Measurements from ENCODE around the gene DLG5.

Gene DLG5

DNA sequence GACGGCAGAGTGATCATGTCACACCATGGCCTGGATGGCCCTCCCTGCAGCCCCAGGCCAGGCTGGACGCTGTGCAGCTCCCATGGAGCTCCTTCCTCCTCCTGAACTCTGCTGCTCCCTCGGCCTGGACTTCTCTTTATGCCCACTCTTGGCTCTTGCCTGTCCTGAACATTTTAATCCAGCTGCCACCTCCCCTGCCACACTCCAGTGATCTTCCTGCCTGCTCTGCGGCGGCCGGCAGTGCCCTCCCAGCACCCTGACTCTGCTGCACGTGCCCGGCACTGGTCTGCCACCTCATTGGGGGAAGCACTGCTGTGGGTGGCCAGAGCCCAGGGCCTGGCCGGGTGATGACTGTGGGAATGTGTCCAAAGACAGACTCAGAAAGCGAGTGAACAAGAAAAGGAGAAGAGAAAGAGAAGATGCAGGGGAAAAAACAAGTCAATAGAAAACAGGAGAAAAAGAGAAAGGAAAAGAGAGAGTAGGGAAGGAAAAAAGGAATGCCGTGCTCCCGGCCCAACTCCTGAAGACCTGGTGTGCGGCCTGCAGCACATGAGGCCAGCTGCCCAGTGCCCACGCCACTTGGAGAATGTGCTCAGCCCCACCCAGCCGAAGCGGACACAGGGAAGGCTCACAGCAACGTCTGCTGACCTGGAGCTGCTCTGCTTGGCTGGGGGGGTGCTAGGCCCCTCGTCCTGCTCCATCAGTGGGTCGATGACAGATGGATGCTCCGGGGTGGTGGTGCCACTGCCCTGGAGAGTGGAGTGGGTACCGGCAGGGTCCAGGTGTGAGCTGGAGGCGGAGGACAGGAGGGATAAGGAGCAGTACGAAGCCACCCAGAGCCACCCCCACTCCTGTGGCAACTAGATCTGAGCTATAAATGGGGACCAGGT is 115.9 kb downstream of the DLG5 start:
- DNase-seq: no peak

DNA sequence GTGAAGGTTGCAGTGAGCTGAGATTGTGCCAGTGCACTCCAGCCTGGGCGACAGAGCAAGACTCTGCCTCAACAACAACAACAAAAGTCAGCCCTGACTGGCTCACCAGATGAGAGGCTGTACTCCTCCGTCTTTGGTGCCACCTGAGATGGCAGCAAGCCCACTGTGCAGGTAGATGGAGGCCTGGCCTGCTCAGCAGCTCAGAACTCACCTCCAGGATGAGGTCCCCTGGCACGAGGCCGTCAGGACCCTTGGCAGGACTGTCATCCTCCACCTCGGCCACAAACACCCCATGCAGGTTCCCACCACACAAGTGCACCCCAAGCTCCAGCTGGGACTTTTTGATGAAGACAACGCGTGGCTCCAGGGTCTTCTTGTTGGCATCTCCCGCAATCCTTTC is 117.2 kb downstream of the DLG5 start:
- no peak for DNase-seq

DNA sequence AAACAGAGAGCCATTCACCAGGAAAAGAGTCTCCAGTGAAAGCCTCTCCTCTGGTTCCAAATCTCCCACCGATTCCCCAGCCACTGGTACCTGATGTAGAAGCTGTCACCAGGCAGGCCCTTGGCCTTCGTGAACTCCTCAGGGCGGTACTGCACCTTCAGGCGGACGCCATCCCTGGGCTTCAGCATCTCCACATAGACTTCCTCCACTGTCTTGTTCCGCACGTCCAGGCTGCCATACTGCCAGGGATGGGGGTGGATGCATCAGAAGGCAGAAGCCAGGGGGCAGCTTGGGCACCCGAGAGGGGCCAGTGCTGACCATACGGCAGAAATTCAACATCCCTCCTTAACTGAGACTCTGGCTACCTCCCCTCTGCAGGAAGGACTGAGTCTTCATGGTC is 118.8 kb downstream of the DLG5 start:
- no peak for DNase-seq

DNA sequence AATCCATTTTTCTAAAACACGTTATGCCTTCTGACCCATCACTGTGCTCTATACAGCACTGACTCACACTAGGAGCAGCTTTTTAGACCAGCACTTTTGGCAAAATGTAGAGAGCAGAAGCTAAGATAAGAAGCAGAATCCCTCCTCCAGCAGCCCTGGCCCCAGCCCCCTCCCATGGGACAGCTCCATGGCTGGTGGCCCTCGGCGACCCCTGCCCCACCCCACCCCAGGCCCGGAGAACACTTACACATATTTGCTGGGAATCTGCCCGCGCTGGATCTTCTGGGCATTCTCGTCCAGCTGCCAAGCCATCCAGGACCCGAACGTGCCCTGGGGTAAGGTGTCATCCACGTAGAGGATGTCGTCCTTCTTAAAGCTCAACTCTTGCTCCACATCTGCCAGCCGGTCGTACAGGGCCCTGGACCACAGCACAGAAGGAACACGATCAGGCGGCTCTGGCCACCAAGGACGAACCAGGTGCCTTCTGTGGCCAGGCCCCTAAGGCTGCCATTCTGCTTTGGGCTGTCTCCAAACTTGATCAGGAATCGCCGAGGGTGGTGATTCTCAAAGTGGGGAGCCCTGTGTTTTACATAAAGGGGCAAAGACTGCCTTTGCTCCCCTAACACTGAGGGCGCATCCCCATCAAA is 119.9 kb downstream of the DLG5 start:
- DNase-seq: no peak

DNA sequence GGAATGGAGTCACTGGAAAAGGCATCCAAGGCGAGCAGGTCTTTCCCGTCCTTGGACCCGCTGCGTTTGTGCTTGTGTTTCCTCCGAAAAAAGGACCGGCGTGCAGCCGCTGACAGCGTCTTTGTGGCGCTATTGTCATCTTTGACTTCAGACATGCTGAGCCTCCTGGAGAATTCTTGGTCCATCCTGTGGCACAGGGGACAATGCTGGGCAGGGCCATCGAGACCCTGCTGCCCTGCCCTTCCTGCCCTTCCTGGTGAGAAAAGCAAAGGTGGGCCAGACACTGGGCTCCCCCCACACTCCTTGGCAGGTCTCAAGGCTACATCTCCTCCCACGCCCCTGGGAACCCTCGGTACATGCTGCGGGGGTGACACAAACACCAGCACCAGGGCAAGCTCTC is 120.9 kb downstream of the DLG5 start:
- no peak for DNase-seq

DNA sequence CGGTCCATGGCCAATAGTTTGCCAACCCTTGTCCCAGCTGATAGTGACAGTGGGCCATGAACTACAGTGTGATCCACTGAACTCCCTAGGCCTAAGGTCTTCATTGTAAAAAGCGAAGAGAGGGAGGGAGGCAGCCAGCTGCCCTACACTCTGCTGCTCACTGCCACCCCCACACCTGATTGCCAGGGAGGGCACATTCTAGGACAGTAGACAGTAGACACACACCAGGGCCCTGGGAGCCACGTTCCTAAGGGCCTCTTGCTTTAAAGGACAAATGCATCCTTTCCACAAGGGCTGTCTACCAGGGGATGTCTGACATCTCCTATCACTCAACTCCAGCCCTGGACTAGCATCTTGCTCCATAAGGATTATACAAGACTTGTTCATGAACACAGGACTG is 122.2 kb downstream of the DLG5 start:
- no peak for DNase-seq

DNA sequence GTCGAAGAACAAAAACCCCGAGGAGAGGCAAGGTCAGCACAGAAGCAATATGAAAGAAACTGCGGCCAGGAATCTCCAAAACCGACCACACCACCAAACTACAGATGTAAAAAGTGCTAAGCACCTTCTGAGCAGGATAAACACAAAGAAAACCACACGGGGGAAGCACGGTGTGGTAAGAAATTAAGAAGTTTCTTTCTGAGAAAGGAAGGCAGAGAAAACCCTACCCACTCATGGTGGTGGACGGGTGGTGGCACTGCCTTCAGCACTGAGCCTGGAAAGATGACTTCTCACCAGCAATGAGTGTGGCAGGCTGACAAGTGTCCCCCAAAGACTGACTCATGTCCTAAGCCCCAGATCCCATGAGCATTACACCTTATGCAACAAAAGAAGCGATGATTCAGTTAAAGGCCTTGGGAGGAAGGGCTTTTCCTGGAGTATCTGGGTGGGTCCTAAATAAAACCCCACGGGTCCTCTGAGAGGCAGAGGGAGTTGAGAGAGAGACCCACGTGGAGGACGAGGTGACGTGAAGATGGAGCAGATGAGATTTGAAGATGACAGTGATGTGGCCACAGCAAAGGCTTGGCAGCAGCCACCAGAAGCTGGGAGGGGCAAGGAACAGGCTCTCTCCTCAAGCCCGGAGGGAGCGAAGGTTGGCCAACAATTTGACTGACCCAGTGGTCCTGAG is 124.9 kb downstream of the DLG5 start:
- no peak for DNase-seq

DNA sequence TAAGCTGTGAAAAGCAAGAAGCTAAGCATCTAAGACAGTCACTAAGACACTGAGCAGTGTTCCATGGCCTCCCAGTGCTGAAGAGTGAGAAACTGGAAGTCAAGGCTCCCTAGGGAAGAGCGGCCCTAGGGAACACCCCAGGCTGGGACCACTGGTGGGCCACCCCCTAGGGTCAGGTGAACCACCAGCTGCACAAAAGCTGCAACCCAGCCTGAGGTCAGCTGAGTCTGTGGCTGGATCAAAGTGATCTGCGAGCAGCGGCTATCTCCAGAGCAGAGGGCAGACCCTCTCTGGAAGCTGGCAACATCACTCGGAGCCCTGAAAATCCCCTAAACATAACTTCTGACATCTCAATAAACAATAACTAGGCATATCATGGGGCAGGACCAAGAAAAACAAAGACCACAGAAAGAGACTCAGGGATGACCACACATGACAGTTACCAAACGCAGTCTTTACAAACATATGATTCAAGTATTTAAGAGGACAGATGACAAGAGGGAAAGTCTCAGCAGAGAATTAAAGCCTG is 125.8 kb downstream of the DLG5 start:
- no peak for DNase-seq

DNA sequence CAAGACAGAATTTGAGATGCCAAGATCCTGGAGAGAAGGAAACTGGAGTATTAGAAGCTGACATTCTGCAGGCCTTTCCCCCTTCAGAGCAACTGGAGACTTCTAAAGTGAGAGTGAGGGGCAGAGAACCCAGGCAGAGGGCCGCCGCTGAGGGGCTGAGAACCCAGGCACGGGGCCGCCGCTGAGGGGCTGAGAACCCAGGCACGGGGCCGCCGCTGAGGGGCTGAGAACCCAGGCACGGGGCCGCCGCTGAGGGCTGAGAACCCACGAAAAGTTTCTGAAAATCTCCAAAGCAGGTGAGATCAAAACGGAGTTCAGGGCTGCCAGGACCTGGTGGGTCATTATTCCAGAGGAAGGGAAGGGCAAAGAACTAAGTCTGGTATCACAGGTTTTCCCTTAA is 126.2 kb downstream of the DLG5 start:
- DNase-seq: no peak

DNA sequence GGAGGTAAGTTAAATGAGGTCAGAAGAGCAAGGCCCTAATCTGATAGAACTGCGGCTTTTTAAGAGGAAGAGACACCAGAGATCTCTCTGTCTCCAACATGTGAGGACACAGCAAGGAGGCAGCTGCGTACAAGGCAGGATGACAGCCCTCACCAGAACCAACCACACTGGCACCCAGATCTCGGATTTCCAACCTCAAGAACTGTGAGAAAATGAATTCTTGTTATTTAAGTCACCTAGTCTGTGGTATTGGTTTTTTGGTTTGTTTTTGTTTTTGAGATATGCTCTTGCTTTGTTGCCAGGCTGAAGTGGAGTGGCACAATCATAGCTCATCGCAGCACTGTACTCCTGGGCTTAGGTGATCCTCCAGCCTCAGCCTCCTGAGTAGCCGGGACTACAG is 127.2 kb downstream of the DLG5 start:
- DNase-seq: no peak

DNA sequence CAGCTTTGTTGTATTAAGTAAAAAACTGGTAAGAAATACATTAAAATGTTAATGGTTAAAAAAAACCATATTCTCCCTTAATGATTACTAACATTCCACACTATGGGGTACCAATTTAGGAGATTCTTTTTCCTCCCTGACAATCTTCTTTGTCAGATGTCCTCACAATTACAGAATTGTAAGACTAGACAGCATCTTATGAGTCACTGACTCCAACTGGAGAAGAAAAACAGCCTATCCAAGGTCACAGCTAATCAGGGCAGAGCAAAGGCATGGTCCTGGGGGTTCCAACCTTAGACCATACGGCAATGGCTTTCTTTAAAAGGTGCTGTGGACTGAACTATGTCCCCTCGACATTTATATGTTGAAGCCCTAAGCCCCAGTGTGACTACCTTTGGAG is 127.6 kb downstream of the DLG5 start:
- no peak for DNase-seq

DNA sequence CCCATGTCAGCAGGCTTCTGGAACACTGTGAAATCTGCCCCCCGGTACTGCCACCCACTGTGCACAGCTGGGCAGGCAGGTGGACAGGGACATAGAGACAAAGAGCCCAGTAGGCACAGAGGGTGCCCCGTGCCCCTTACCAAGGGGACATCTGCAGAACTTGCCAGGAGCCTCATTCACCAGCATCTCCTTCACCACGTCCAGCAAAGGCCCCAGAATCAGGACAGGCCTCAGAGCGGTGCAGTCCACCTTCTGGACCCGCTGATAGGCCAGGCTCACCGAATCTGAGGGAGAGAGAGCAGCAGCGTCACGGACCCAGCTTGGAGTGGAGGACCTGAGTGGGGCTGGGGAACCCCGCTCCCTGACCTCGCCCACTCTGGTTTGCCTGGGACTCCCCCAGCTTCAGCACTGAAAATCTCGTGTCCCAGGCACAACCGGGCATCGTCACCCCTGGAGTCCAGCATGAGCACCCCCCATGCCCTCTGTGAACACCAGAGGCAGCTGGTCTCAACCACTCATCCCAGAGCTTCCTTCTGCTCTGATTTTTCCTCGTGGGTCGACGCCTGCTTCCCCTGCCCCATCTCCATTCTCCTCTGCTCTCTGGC is 130.1 kb downstream of the DLG5 start:
- DNase-seq: no peak

DNA sequence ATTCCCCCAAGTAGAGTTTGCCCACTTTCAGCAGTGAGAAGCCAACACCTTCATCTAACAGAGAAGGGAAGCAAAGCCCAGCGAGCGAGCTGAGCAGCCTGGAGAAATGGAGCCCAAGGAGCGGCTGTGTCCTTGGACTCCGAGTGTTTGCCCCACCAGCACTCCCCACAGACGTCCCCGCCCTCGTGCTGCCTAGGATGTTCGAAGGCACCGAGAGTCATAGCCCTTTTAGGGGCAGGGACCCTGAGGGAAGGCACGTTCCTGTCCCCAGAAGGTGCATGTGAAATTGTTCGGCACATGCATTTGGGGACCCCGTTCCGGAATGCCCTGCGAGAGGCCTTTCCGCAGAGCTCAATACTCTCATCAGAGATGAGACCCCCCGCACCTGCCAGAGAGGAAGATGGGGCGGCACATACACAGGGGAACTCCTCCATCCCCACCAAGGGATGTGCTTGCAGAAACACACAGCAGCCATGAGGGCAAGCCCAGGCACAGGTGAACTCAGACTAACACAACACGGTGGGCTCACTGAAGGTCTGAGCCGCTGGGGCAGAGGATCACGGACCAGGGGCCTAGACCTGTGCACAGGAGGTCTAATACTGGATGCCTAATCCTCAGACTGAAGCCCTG is 131.0 kb downstream of the DLG5 start:
- no peak for DNase-seq

DNA sequence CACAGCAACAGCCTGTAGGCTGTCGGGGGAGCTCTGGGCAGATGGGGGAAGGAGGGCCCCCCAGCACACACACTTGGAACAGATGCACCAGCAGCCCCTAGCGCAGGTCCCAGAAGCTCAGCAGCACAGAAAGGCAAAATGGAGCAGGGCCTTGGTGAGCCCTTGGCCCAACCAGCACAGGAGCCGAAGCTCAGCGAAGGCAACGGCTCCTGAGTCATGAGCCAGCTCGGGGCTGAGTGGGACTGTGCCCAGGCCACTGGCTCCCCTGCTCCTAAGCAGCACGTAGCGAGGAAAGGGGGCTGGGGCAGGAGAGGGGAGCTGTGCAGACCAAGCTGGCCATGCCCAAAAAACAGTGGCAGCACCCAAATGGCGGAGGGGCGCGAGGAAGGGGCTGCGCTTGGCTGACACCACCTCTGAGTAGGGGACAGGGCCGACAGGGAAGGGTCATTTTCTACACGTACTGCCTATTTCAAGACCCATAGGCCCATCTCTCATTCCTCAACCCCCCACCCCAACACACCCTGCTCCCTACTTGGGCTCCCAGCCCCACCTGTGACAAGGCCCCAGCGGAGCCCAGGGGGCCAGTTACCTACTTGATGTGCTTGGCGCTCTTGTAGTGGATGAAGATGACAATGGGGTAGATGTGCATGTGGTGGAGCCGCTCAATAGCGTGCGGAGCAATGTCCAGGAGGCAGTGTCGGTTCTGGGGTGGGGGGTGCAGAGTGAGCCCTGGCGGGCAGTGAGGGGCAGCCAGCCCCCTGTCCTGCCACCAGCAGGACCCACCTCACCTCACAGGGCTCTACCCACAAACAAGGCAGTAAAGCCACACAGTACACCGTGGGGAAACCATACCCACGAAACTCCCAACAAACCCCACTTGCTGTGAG is 132.1 kb downstream of the DLG5 start:
- DNase-seq: no peak

DNA sequence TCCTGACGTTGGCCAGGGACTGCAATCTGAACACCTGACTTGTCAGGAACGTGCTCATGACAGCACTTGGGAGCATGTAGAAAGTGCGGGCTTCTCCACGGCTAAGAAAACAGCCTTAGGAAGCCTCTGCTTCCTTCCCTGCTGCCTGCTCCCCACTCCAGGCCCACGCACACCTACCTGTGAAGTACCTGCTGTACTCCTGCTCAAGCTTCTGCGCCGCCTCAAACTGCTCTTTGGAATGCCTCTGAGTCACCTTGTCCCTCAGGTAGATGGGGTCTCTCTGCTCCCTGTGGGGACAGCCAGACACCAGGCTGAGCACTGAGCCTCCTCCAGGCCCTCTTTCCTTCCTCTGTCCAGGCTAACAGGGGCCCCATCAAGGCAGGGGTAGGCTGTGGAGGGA is 132.7 kb downstream of the DLG5 start:
- DNase-seq: no peak

DNA sequence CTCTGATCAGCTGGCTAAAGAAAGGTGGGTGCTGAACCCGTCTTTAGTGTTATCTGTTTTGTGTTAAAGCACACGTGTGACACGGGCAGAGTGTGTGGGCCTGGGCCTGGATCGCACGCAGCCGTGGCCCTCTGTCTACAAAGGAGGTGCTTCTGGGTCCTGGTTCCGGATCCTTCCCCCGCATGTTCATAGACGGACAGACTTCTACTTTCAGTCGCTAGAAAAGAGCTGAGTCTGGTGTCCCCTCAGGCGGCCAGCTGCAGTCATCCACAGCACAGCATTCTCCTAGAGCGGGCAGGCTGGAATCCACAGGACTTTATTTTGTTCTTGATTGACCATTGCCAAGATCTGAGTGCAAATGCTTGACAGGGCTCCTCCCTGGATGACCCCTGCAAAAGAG is 134.4 kb downstream of the DLG5 start:
- no peak for DNase-seq

DNA sequence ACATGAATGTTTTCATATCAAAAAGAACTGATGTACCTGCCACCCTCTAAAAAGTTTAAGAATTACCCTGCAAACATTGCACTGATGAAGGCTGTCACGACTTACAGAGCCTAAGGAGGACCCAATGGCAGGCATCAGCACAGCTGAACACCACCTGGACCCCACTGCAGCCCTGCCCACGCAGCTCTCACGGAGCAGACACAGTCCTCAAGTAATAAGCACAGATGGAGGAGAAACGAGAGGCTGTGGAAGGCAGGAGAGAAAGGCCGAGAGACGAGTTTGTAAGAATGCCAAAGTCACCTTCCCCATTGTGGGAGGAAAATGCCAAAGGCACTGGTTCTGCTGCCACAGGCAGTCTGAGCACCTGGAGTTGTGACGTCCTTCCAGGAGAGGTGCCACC is 135.0 kb downstream of the DLG5 start:
- DNase-seq: no peak

DNA sequence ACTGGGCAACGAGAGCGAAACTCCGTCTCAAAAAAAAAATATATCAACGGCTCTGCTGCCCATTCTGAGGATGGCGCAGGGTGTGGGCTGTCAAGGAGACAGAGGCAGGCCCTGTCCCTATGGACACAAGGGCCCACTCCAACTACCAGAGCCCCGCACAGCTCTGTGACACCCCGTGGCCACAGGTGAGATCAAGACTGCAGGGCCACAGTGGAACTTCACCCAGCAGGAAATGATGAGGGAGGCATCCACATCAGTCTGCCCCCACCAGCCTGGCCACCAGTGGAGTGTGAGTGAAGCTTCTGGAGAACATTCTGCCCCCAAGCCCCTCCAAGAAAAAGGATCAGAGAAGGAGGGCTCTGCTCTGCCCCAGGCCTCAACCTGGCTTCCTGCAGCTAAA is 136.7 kb downstream of the DLG5 start:
- DNase-seq: no peak

DNA sequence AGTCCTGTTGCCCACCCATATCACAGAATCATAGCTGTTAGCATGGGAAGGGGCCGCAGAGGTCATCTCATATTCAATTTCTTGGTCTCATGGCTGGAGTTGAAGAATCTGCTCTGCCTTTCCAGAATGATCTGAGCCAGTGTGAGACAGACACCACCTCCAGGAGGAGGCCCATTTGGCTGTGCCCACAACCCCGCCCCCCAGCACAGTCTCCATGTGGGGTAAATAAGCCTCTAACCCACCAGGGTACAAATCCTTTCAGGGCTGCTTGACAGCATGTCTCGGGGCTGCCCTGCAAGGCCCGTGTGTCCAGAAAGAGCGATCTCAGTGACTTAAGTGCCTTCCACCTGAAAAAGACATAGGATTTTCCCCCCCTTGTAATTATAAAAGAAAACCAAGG is 137.5 kb downstream of the DLG5 start:
- no peak for DNase-seq

DNA sequence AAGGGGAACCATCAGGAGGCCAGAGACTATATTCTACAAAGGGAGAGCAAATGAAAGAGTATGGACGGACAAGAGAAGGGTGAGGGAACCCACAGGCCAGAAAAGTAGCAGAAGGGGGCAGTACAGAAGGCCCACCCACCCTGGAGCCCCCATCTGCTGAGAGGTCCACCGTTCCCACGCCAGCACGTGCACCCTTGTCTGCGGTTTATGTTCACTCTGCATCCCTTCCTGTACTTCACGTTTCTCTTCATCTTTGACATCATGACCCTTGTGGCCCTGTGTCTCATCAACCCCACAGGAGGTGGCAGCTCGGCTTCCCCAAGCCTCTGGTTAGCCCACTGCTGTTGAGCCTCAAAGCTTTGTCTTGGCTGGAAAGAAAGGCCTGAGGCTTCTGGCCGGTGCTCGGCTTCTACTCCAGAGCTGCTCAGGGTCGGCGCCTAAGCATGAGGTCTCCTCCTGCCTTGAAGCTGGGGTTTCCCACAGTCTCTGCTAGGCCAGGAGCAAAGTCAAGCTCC is 138.0 kb downstream of the DLG5 start:
- DNase-seq: no peak

DNA sequence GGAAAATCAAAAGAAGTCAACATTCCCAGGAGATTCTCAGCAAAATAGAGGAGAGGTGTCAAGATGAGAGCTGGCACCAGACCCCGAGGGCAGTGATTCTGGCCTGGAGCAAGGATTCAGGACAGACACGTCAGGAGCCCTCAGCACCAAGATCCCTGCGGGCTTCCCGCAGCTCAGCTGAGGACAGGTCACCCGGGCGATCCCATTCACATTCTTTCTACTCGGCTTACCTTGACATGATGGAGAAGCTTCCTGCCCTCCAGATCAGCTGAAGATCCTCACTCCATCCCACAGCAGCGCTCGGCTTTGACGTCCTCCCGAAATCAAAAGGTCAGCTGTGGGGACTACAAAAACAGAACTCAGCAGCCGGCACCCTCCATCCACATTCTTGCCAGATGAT is 139.1 kb downstream of the DLG5 start:
- no peak for DNase-seq

DNA sequence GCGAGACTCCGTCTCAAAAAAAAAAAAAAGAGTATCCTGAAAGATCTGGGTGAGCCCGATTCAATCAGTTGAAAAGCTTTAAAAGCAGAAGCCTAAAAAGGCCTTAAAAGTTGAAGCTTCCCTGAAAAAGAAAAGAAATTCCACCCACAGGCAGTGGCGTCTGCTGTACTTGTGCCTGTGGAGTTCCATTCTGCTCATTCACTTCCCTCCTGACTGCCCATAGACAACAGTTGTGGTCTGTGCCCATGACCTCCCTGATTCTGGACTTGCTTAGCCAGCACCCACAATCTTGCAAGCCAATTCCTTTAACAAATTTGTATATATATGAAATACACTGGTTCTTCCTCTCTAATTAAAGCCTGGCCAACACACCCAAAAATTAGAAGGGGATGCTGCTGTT is 141.7 kb downstream of the DLG5 start:
- DNase-seq: no peak

All from OCI-M1 (cell line).